K562 (cell line): Measurements from ENCODE around the gene BACE1. TPM values are rescaled to one million over a fixed set of nuclear protein-coding genes. Genes with fewer than 3 reads are reported as not detected.
A peak's percentile ranks its signal among the peaks of the same experiment; 100 is the strongest.

ENCODE experiments used
- ARNT ChIP-seq, 2 experiments: fragments of 450-650 bp; IDR thresholded peaks; 2 replicates each; pipeline ENCODE4 v1.6.1; 2016; ENCODE audit warnings: mild to moderate bottlenecking in 1 of 2
- BCOR ChIP-seq: fragments of 450-650 bp; IDR thresholded peaks from 2 replicates; pipeline ENCODE4 v1.6.1; 2016
- FOXP1 ChIP-seq: sonication (generic); formaldehyde crosslinking; IDR thresholded peaks from 2 replicates; pipeline ENCODE4 v1.8.0; 2022; ENCODE audit warnings: mild to moderate bottlenecking, missing genetic modification reagents
- HMGN3 ChIP-seq: IDR thresholded peaks from 2 replicates; pipeline ENCODE4 v1.6.1; 2011; ENCODE audit warnings: borderline replicate concordance, low read depth, mild to moderate bottlenecking, mixed read lengths, low read length; ENCODE audit not compliant: insufficient read length; ENCODE audit errors: extremely low read depth
- HOXB6 ChIP-seq: fragments of 250-450 bp; sonication (Bioruptor Pico); IDR thresholded peaks from 2 replicates; pipeline ENCODE4 v1.5.1; 2022; ENCODE audit warnings: mild to moderate bottlenecking, borderline replicate concordance
- MAZ ChIP-seq, 2 experiments: fragments of 450-650 bp in 1 of 2; sonication (generic) in 1 of 2; formaldehyde crosslinking; IDR thresholded peaks in 1 of 2; conservative IDR thresholded peaks in 1 of 2; 2 replicates each; pipeline versions ENCODE4 v1.4.0 to v1.5.0; 2020; ENCODE audit warnings: mild to moderate bottlenecking in 1 of 2, missing genetic modification reagents in 1 of 2
- MYBL2 ChIP-seq, 2 experiments: fragments of 450-650 bp in 1 of 2; sonication (generic) in 1 of 2; formaldehyde crosslinking in 1 of 2; IDR thresholded peaks; 2 replicates each; pipeline versions ENCODE4 v1.6.1 to v1.8.1; 2017 to 2022; ENCODE audit warnings: borderline replicate concordance in 1 of 2, inconsistent platforms in 1 of 2, low read depth in 1 of 2, mild to moderate bottlenecking in 1 of 2, missing genetic modification reagents in 1 of 2, moderate library complexity in 1 of 2
- POLR2G ChIP-seq: fragments of 200-400 bp; formaldehyde crosslinking; IDR thresholded peaks from 2 replicates; pipeline ENCODE4 v1.6.1; 2017; ENCODE audit warnings: low read depth, mild to moderate bottlenecking, antibody characterized with exemption, low read length, moderate library complexity
- RBM17 ChIP-seq: fragments of 200-400 bp; formaldehyde crosslinking; IDR thresholded peaks from 2 replicates; pipeline ENCODE4 v1.6.1; 2017; ENCODE audit warnings: low read depth, mild to moderate bottlenecking, low read length, borderline replicate concordance
- SAFB ChIP-seq: fragments of 200-400 bp; formaldehyde crosslinking; IDR thresholded peaks from 2 replicates; pipeline ENCODE4 v1.6.1; 2017; ENCODE audit warnings: low read depth, low read length, borderline replicate concordance
- SMARCA4 ChIP-seq: fragments of 450-650 bp; IDR thresholded peaks from 2 replicates; pipeline ENCODE4 v1.6.1; 2016
- ZKSCAN1 ChIP-seq: fragments of 150-350 bp; IDR thresholded peaks from 2 replicates; pipeline ENCODE4 v1.6.1; 2016; ENCODE audit warnings: low read depth, low read length
- ZKSCAN3 ChIP-seq: fragments of 250-450 bp; sonication (Bioruptor Pico); IDR thresholded peaks from 2 replicates; pipeline ENCODE4 v1.4.0; 2020
- ZNF232 ChIP-seq: sonication (generic); formaldehyde crosslinking; IDR thresholded peaks from 2 replicates; pipeline ENCODE4 v1.8.0; 2022; ENCODE audit warnings: mild to moderate bottlenecking, missing genetic modification reagents
- ZNF3 ChIP-seq: fragments of 250-450 bp; sonication (Bioruptor Pico); IDR thresholded peaks from 2 replicates; pipeline ENCODE4 v1.5.0; 2021; ENCODE audit warnings: mild to moderate bottlenecking, moderate library complexity
- ZNF740 ChIP-seq, 3 experiments: fragments of 200-800 bp in 1 of 3; sonication (Bioruptor generic) in 1 of 3; sonication (generic) in 1 of 3; formaldehyde crosslinking in 1 of 3; IDR thresholded peaks; 2 replicates each; pipeline versions ENCODE4 v1.6.1 to v1.8.0; 2016 to 2022; ENCODE audit warnings: mild to moderate bottlenecking in 2 of 3, missing compliant biosample characterization in 2 of 3, missing genetic modification characterization in 2 of 3, missing genetic modification reagents in 1 of 3
- polyA plus RNA-seq, 8 experiments: library from polyadenylated mRNA; depleted of rRNA in 4 of 8; stranded (reverse) in 5 of 8; unstranded in 3 of 8; fragments of >200 nt; fragmentation: Nextera tagmentation in 2 of 8; fragmentation: Illumina TruSeq in 1 of 8; extraction: Ambion mirVana in 2 of 8; extraction: Trizol in 1 of 8; gene quantifications; 2 replicates each; pipeline versions ENCODE4 v1.2.1 to v1.2.3, GENCODE V29; 2011 to 2014; ENCODE audit warnings: inconsistent platforms in 1 of 8, missing spikeins in 1 of 8
- total RNA-seq, 7 experiments: library from RNA; depleted of rRNA in 6 of 7; stranded (reverse); fragments of >200 nt in 6 of 7; fragmentation: Illumina TruSeq in 2 of 7; extraction: Trizol in 2 of 7; gene quantifications; 2 replicates each; pipeline versions ENCODE4 v1.2.1 to v1.2.3, GENCODE V29; 2011 to 2021; ENCODE audit warnings: low replicate concordance in 1 of 7
- TF ChIP-seq, protein P1 (sequence below): fragments of 450-650 bp; IDR thresholded peaks from 2 replicates; pipeline ENCODE4 v1.6.1; 2016; ENCODE audit warnings: low read depth, mild to moderate bottlenecking, moderate library complexity
- TF ChIP-seq, protein P2 (sequence below): sonication (generic); formaldehyde crosslinking; IDR thresholded peaks from 2 replicates; pipeline ENCODE4 v1.8.1; 2023; ENCODE audit warnings: mild to moderate bottlenecking, missing genetic modification reagents
- TF ChIP-seq, protein P3 (sequence below): sonication (generic); IDR thresholded peaks from 2 replicates; pipeline ENCODE4 v1.6.1; 2016

Gene BACE1
- total and polyA plus RNA-seq, 9 of the 15 experiments (the other 6 are each of a cell fraction or from before 2014, with no cell fraction given) = 0.01 to 0.25 (median 0.16) TPM; not detected in 5

GRCh38 chr11:117327567-117328374 lies 11.7 kb upstream of the BACE1 start, which contains the start of gene CEP164 (continued):
- no peak for TF ChIP-seq RBM17
- peak; percentile 93; the same call in 1 of the 2 replicates for TF ChIP-seq ZKSCAN3 (CRISPR knock-in tag)
- peak; percentile 79 for TF ChIP-seq MYBL2 (IDR thresholded peaks at IDR 0.05; ENCODE audit: low read depth)
- no peak for TF ChIP-seq MYBL2 (CRISPR knock-in tag; IDR thresholded peaks at IDR 0.05; ENCODE audit: borderline replicate concordance)
- TF ChIP-seq, protein P1, sequence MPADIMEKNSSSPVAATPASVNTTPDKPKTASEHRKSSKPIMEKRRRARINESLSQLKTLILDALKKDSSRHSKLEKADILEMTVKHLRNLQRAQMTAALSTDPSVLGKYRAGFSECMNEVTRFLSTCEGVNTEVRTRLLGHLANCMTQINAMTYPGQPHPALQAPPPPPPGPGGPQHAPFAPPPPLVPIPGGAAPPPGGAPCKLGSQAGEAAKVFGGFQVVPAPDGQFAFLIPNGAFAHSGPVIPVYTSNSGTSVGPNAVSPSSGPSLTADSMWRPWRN = no peak
- no peak; a peak in 1 of 4 replicates for TF ChIP-seq ARNT (IDR thresholded peaks at IDR 0.05)
- TF ChIP-seq, protein P2, sequence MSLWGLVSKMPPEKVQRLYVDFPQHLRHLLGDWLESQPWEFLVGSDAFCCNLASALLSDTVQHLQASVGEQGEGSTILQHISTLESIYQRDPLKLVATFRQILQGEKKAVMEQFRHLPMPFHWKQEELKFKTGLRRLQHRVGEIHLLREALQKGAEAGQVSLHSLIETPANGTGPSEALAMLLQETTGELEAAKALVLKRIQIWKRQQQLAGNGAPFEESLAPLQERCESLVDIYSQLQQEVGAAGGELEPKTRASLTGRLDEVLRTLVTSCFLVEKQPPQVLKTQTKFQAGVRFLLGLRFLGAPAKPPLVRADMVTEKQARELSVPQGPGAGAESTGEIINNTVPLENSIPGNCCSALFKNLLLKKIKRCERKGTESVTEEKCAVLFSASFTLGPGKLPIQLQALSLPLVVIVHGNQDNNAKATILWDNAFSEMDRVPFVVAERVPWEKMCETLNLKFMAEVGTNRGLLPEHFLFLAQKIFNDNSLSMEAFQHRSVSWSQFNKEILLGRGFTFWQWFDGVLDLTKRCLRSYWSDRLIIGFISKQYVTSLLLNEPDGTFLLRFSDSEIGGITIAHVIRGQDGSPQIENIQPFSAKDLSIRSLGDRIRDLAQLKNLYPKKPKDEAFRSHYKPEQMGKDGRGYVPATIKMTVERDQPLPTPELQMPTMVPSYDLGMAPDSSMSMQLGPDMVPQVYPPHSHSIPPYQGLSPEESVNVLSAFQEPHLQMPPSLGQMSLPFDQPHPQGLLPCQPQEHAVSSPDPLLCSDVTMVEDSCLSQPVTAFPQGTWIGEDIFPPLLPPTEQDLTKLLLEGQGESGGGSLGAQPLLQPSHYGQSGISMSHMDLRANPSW (CRISPR knock-in tag) = no peak
- no peak for TF ChIP-seq ZNF740 (CRISPR knock-in tag; IDR thresholded peaks at IDR 0.05)
- peak in 1 of 2 experiments; percentile 86; a peak in 2 of 4 replicates for TF ChIP-seq ZNF740 (tag; IDR thresholded peaks at IDR 0.05)
- peak; percentile 64 for TF ChIP-seq HMGN3
- peak; percentile 34 to 70; a peak in 3 of 4 replicates for TF ChIP-seq MAZ (CRISPR knock-in tag; conservative IDR thresholded peaks at IDR 0.05 in 1 of 2, IDR thresholded peaks at IDR 0.05 in 1 of 2)
- no peak for TF ChIP-seq ZKSCAN1
- 0 out of 2 replicates have a peak, but pooled peaks have one; percentile 35 for TF ChIP-seq ZNF232 (CRISPR knock-in tag)
- TF ChIP-seq, protein P3, sequence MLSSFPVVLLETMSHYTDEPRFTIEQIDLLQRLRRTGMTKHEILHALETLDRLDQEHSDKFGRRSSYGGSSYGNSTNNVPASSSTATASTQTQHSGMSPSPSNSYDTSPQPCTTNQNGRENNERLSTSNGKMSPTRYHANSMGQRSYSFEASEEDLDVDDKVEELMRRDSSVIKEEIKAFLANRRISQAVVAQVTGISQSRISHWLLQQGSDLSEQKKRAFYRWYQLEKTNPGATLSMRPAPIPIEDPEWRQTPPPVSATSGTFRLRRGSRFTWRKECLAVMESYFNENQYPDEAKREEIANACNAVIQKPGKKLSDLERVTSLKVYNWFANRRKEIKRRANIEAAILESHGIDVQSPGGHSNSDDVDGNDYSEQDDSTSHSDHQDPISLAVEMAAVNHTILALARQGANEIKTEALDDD = no peak
- TF ChIP-seq POLR2G = peak; percentile 96
- no peak for TF ChIP-seq HOXB6 (CRISPR knock-in tag)
- TF ChIP-seq FOXP1 (CRISPR knock-in tag) = peak; percentile 84
- TF ChIP-seq SMARCA4 = no peak
- TF ChIP-seq BCOR = no peak
- TF ChIP-seq SAFB = no peak
- no peak for TF ChIP-seq ZNF3 (CRISPR knock-in tag)
